IMR-90 (cell line): ENCODE results near the gene HSP90AB1.

Experiments
- CHD1 ChIP-seq: IDR thresholded peaks from 2 replicates; pipeline ENCODE4 v1.6.1; 2012; ENCODE audit warnings: low read depth, low read length, improper control_type of control experiment
- CTCF ChIP-seq: conservative IDR thresholded peaks from 2 replicates; pipeline ENCODE4 v1.5.1; 2012; ENCODE audit warnings: mild to moderate bottlenecking, low read depth, low read length, improper control_type of control experiment
- MAFK ChIP-seq: IDR thresholded peaks from 2 replicates; pipeline ENCODE4 v1.6.1; 2012; ENCODE audit warnings: low read depth, low read length, improper control_type of control experiment
- MXI1 ChIP-seq: IDR thresholded peaks from 2 replicates; pipeline ENCODE4 v1.6.1; 2012; ENCODE audit warnings: low read depth, mild to moderate bottlenecking, low read length, moderate library complexity, borderline replicate concordance

DNA sequence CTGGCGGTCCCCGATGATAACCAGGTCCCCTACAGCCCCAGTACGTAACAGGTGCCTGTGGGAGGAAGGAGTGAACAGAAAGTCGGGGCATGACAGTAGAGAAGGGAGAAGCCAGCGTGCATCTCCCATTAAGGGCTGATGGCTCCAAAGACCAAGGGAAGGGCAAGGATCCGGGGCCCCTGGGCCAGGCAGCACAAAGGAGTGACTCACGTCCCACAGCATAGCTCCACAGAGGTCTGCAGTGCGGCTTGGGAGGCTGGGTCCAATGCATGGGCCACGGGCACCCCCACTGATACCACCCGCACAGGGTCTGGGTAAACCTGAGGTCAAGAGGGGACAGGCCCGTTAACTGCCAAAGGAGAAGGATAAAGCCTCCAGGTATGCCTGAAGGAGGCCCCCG, 56.0 kb downstream of the HSP90AB1 start:
- TF ChIP-seq CTCF (no peak), MXI1 (no peak), MAFK (no peak), CHD1 (no peak)
